ENCODE data around the gene BRD1. TPM values are rescaled to one million over a fixed set of nuclear protein-coding genes. Genes with fewer than 3 reads are reported as not detected.
A peak's percentile ranks its signal among the peaks of the same experiment; 100 is the strongest.
"Not testable (repeated sequence)": the region's sequence is repeated elsewhere in the genome, so short reads cannot be mapped to it uniquely, and the experiment has no call there.

BRD1 gene
- total and polyA plus RNA-seq, 7 experiments from 2014 or later, result 2.8 to 130 (median 84.5) TPM

GRCh38 chr22:49856343-49856742, 28.7 kb upstream of the BRD1 start:
- H3K36me3 ChIP-seq (ENCODE audit: control insufficient read depth in 2 of 3, insufficient read depth in 3 of 3, low read length in 3 of 3), result no peaks in the 10 kb centered on the region
- ChIA-PET POLR2A (interaction anchor here (1.1 to 2.6 kb wide), 4 partner anchors 24 to 62 kb away, joined by 3 to 21 read pairs (median 6); partner anchors contain the start of genes ALG12 and CRELD2), CTCF (no interaction called here)
- no peaks in the 10 kb centered on the region for H3K9me3 ChIP-seq (ENCODE audit: control insufficient read depth in 2 of 3, low read length in 3 of 3)
- intact Hi-C loops (cut with micrococcal nuclease), result no loop called here
- no peaks in the 10 kb centered on the region for H3K27me3 ChIP-seq (ENCODE audit: control insufficient read depth in 2 of 2, insufficient read depth in 2 of 2, low read length in 2 of 2)
- H3K27ac ChIP-seq (ENCODE audit: low read depth, low read length), result no peak overlapping the region
- H3K4me1 ChIP-seq (ENCODE audit: control insufficient read depth in 2 of 2, insufficient read depth in 2 of 2, low read length in 2 of 2), result peaks cover 14 to 25% of the 10 kb centered on the region in 2 donors
- peaks cover 0 to 9% (median 0%) of the 10 kb centered on the region in 5 donors for H3K36me3 Mint-ChIP-seq
- H3K4me1 Mint-ChIP-seq, result peaks cover 33 to 67% (median 54%) of the 10 kb centered on the region in 7 donors
- peak overlapping the region in 8 of 10 donors; percentile 53 to 99 (median 96) for H3K4me3 Mint-ChIP-seq
- DNase-seq (no peak), ATAC-seq (no peak)
- peak overlapping the region in 5 of 9 donors; percentile 60 to 95 (median 87) for H3K27ac Mint-ChIP-seq
- peaks cover 0 to 3% (median 0%) of the 10 kb centered on the region in 11 donors for H3K9me3 Mint-ChIP-seq
- H3K4me3 ChIP-seq (ENCODE audit: low read length), result no peak overlapping the region
- H3K27me3 Mint-ChIP-seq, result peaks cover 0 to 2% (median 0%) of the 10 kb centered on the region in 5 donors

- H3K4me1 Mint-ChIP-seq, result peaks cover 35 to 68% (median 58%) of the 10 kb centered on the region in 7 donors
Measured at GRCh38 chr22:49855251-49855911, 27.7 kb upstream of the BRD1 start.

GRCh38 chr22:49853981-49854831, 26.5 kb upstream of the BRD1 start:
- peak overlapping the region; percentile 56 for H3K4me3 ChIP-seq (ENCODE audit: low read length)
- H3K27ac ChIP-seq (ENCODE audit: low read depth, low read length), result peak overlapping the region; percentile 69
- H3K27me3 ChIP-seq (ENCODE audit: control insufficient read depth in 2 of 2, insufficient read depth in 2 of 2, low read length in 2 of 2), result no peaks in the 10 kb centered on the region
- no peaks in the 10 kb centered on the region for H3K36me3 ChIP-seq (ENCODE audit: control insufficient read depth in 2 of 3, insufficient read depth in 3 of 3, low read length in 3 of 3)
- peaks cover 0 to 16% (median 0%) of the 10 kb centered on the region in 5 donors for H3K27me3 Mint-ChIP-seq
- no peaks in the 10 kb centered on the region for H3K9me3 ChIP-seq (ENCODE audit: control insufficient read depth in 2 of 3, low read length in 3 of 3)
- intact Hi-C loops (cut with micrococcal nuclease), result loop anchor here (1.0 to 5.0 kb wide), 11 partner anchors 15 to 338 kb away; partner anchors contain the start of genes ALG12 (in 2 of the 2), CRELD2 (in 2 of the 2), BRD1 (in 1 of the 2) and PIM3 (in 1 of the 2)
- POLR2A ChIA-PET, result interaction anchor here (0.6 to 2.6 kb wide), 10 partner anchors 10 to 87 kb away, joined by 3 to 21 read pairs (median 6); partner anchors contain the start of genes ALG12 and CRELD2
- peaks cover 14 to 31% of the 10 kb centered on the region in 2 donors for H3K4me1 ChIP-seq (ENCODE audit: control insufficient read depth in 2 of 2, insufficient read depth in 2 of 2, low read length in 2 of 2)
- peaks cover 39 to 72% (median 56%) of the 10 kb centered on the region in 7 donors for H3K4me1 Mint-ChIP-seq
- H3K27ac Mint-ChIP-seq, result peak overlapping the region; percentile 86 to 97 (median 93)
- H3K9me3 Mint-ChIP-seq, result peaks cover 0 to 3% (median 0%) of the 10 kb centered on the region in 11 donors
- peak in 5 of 9 donors; percentile 31 to 45 (median 34) for DNase-seq
- H3K36me3 Mint-ChIP-seq, result peaks cover 0 to 8% (median 0%) of the 10 kb centered on the region in 5 donors
- CTCF ChIA-PET, result interaction anchor here (1.0 to 1.2 kb wide), 3 partner anchors 8 to 70 kb away, joined by 3 to 5 read pairs (median 4); no protein-coding TSS in a partner anchor
- peak overlapping the region; percentile 90 to 99 (median 96) for H3K4me3 Mint-ChIP-seq
- no peak for ATAC-seq

More at GRCh38 chr22:49855251-49855911, 27.7 kb upstream of the BRD1 start:
- H3K4me1 ChIP-seq (ENCODE audit: control insufficient read depth in 2 of 2, insufficient read depth in 2 of 2, low read length in 2 of 2), result peaks cover 14 to 25% of the 10 kb centered on the region in 2 donors
- POLR2A ChIA-PET, result interaction anchor here (0.6 to 2.6 kb wide), 13 partner anchors 9 to 71 kb away, joined by 3 to 21 read pairs (median 5); partner anchors contain the start of genes ALG12 and CRELD2
- H3K27ac Mint-ChIP-seq, result peak overlapping the region; percentile 40 to 97 (median 92)
- CTCF ChIA-PET, result interaction anchor here (0.8 to 1.2 kb wide), 4 partner anchors 9 to 68 kb away, joined by 3 to 5 read pairs (median 4); no protein-coding TSS in a partner anchor
- DNase-seq (peak in 4 of 9 donors; percentile 28 to 45 (median 40)), ATAC-seq (no peak)
- H3K4me3 ChIP-seq (ENCODE audit: low read length), result peak overlapping the region; percentile 56
- no peaks in the 10 kb centered on the region for H3K36me3 ChIP-seq (ENCODE audit: control insufficient read depth in 2 of 3, insufficient read depth in 3 of 3, low read length in 3 of 3)
- peaks cover 0 to 9% (median 0%) of the 10 kb centered on the region in 5 donors for H3K36me3 Mint-ChIP-seq
- H3K27me3 Mint-ChIP-seq, result peaks cover 0 to 8% (median 0%) of the 10 kb centered on the region in 5 donors
- peak overlapping the region; percentile 69 for H3K27ac ChIP-seq (ENCODE audit: low read depth, low read length)
- no peaks in the 10 kb centered on the region for H3K27me3 ChIP-seq (ENCODE audit: control insufficient read depth in 2 of 2, insufficient read depth in 2 of 2, low read length in 2 of 2)
- peak overlapping the region; percentile 90 to 99 (median 96) for H3K4me3 Mint-ChIP-seq
- H3K9me3 Mint-ChIP-seq, result peaks cover 0 to 3% (median 0%) of the 10 kb centered on the region in 11 donors
- no peaks in the 10 kb centered on the region for H3K9me3 ChIP-seq (ENCODE audit: control insufficient read depth in 2 of 3, low read length in 3 of 3)
- intact Hi-C loops (cut with micrococcal nuclease), result loop anchor here in 1 of 2 donors (2.0 kb wide), 1 partner anchor 89 kb away; no protein-coding TSS in a partner anchor

- H3K36me3 Mint-ChIP-seq, result peaks cover 0 to under 1% (median 0%) of the 10 kb centered on the region in 5 donors
Measured at GRCh38 chr22:49852898-49853894, 25.5 kb upstream of the BRD1 start, which contains the start of gene ZBED4. Gene ZBED4, plus strand, starts transcription at chr22:49853844. Its CDS starts 29,819 bp downstream, at chr22:49883663.

GRCh38 chr22:49852568-49852897, 24.9 kb upstream of the BRD1 start:
- POLR2A ChIA-PET, result interaction anchor here (0.7 to 1.5 kb wide), 5 partner anchors 12 to 73 kb away, joined by 3 to 14 read pairs (median 3); partner anchors contain the start of gene BRD1
- H3K36me3 ChIP-seq (ENCODE audit: control insufficient read depth in 2 of 3, insufficient read depth in 3 of 3, low read length in 3 of 3); H3K36me3 Mint-ChIP-seq; H3K27me3 ChIP-seq (ENCODE audit: control insufficient read depth in 2 of 2, insufficient read depth in 2 of 2, low read length in 2 of 2); H3K9me3 ChIP-seq (ENCODE audit: control insufficient read depth in 2 of 3, low read length in 3 of 3); DNase-seq; H3K9me3 Mint-ChIP-seq; CTCF ChIA-PET; ATAC-seq: not testable (repeated sequence)
- peaks cover 14 to 31% of the 10 kb centered on the region in 2 donors for H3K4me1 ChIP-seq (ENCODE audit: control insufficient read depth in 2 of 2, insufficient read depth in 2 of 2, low read length in 2 of 2)
- Mint-ChIP-seq H3K4me3 (peak overlapping the region; percentile 63 to 84 (median 77)), H3K27me3 (peaks cover 0 to 23% (median 0%) of the 10 kb centered on the region in 5 donors), H3K4me1 (peaks cover 30 to 57% (median 41%) of the 10 kb centered on the region in 7 donors), H3K27ac (peak overlapping the region in 8 of 9 donors; percentile 41 to 81 (median 74))
- H3K27ac ChIP-seq (ENCODE audit: low read depth, low read length), result peak overlapping the region; percentile 90
- peak overlapping the region; percentile 68 for H3K4me3 ChIP-seq (ENCODE audit: low read length)
- intact Hi-C loops (cut with micrococcal nuclease), result loop anchor here in 1 of 2 donors (2.0 to 5.0 kb wide), 4 partner anchors 26 to 340 kb away; partner anchors contain the start of genes BRD1 and PIM3

More at GRCh38 chr22:49852898-49853894, 25.5 kb upstream of the BRD1 start, which contains the start of gene ZBED4:
- Mint-ChIP-seq H3K9me3 (peaks cover 0 to 3% (median 0%) of the 10 kb centered on the region in 11 donors), H3K27ac (peak within 1 kb of the TSS; percentile 86 to 97 (median 93)), H3K4me1 (peaks cover 30 to 62% (median 45%) of the 10 kb centered on the region in 7 donors), H3K27me3 (peaks cover 0 to 17% (median 0%) of the 10 kb centered on the region in 5 donors), H3K4me3 (peak within 1 kb of the TSS; percentile 90 to 99 (median 96))
- no peaks in the 10 kb centered on the region for H3K27me3 ChIP-seq (ENCODE audit: control insufficient read depth in 2 of 2, insufficient read depth in 2 of 2, low read length in 2 of 2)
- H3K9me3 ChIP-seq (ENCODE audit: control insufficient read depth in 2 of 3, low read length in 3 of 3), result no peaks in the 10 kb centered on the region
- H3K4me1 ChIP-seq (ENCODE audit: control insufficient read depth in 2 of 2, insufficient read depth in 2 of 2, low read length in 2 of 2), result peaks cover 14 to 31% of the 10 kb centered on the region in 2 donors
- intact Hi-C loops (cut with micrococcal nuclease), result loop anchor here (1.0 to 5.0 kb wide), 10 partner anchors 14 to 339 kb away; partner anchors contain the start of genes ALG12 (in 2 of the 2), CRELD2 (in 2 of the 2), BRD1 (in 1 of the 2) and PIM3 (in 1 of the 2)
- ATAC-seq (peak; percentile 95), DNase-seq (peak; percentile 90 to 100 (median 98))
- peak within 1 kb of the TSS; percentile 90 for H3K27ac ChIP-seq (ENCODE audit: low read depth, low read length)
- H3K36me3 ChIP-seq (ENCODE audit: control insufficient read depth in 2 of 3, insufficient read depth in 3 of 3, low read length in 3 of 3), result no peaks in the 10 kb centered on the region
- CTCF ChIA-PET, result no interaction called here
- POLR2A ChIA-PET, result interaction anchor here (0.7 to 1.6 kb wide), 7 partner anchors 13 to 86 kb away, joined by 3 to 14 read pairs (median 3); partner anchors contain the start of genes ALG12, BRD1 and CRELD2
- peak within 1 kb of the TSS; percentile 68 for H3K4me3 ChIP-seq (ENCODE audit: low read length)
